Activated CD8-positive, alpha-beta memory T cell treated with anti-CD3 and anti-CD28 coated beads for 24 hours (primary cell): ENCODE data around the gene LHX5.

Experiments
- DNase-seq: peaks from one replicate; pipeline ENCODE4 v3.0.0-alpha.2; 2020

Gene LHX5

GRCh38 chr12:113477171-113477841 lies 5.6 kb upstream of the LHX5 start:
- DNase-seq: no peak

GRCh38 chr12:113476176-113476986 lies 4.7 kb upstream of the LHX5 start:
- DNase-seq: no peak

GRCh38 chr12:113475451-113476175 lies 3.9 kb upstream of the LHX5 start:
- DNase-seq: no peak

GRCh38 chr12:113474635-113475436 lies 3.2 kb upstream of the LHX5 start:
- DNase-seq: no peak

- DNase-seq: no peak
Measured at GRCh38 chr12:113473942-113474341, 2.3 kb upstream of the LHX5 start.

- DNase-seq: no peak
Measured at GRCh38 chr12:113473400-113473799, 1.7 kb upstream of the LHX5 start.

- DNase-seq: no peak
Measured at GRCh38 chr12:113472191-113473121, 785 bp upstream of the LHX5 start.

- DNase-seq: no peak
Measured at GRCh38 chr12:113470871-113471618, 626 bp downstream of the LHX5 start.

GRCh38 chr12:113469949-113470743 lies 1.5 kb downstream of the LHX5 start:
- DNase-seq: no peak

GRCh38 chr12:113469224-113469948 lies 2.3 kb downstream of the LHX5 start:
- DNase-seq: no peak

- DNase-seq: no peak
Measured at GRCh38 chr12:113468365-113469223, 3.1 kb downstream of the LHX5 start.

- no peak for DNase-seq
Measured at GRCh38 chr12:113467502-113468364, 3.9 kb downstream of the LHX5 start.

- no peak for DNase-seq
Measured at GRCh38 chr12:113467142-113467501, 4.5 kb downstream of the LHX5 start.

GRCh38 chr12:113466454-113467141 lies 5.1 kb downstream of the LHX5 start:
- no peak for DNase-seq

GRCh38 chr12:113465808-113466453 lies 5.7 kb downstream of the LHX5 start:
- DNase-seq: no peak
